B cell (primary cell): ENCODE measurements around the gene IL13. TPM values are rescaled to one million over a fixed set of nuclear protein-coding genes. Genes with fewer than 3 reads are reported as not detected.

Experiments used
- ATAC-seq: fragments of 200-7000 bp; cut with Tn5 transposase; one replicate; pipeline ENCODE4 v1.10.0; 2021; ENCODE audit warnings: low read depth, mild to moderate bottlenecking, moderate number of reproducible peaks, moderate library complexity
- CTCF ChIA-PET: fragments of 350-600 bp; sonication (Branson Sonifier 250); formaldehyde crosslinking; loops from one replicate; lab custom pipeline; 2021; ENCODE audit warnings: antibody characterized with exemption, inconsistent platforms; lab: Charles Lee
- POLR2A ChIA-PET: fragments of 350-600 bp; sonication (Branson Sonifier 250); formaldehyde crosslinking; loops from one replicate; lab custom pipeline; 2021; ENCODE audit warnings: antibody characterized with exemption; lab: Charles Lee
- DNase-seq: peaks from one replicate; pipeline ENCODE4 v3.0.0; 2013
- H2AFZ ChIP-seq: 2 replicates; pipeline ENCODE4 v1.6.1; 2012; ENCODE audit warnings: mild to moderate bottlenecking, low read depth, low read length; ENCODE audit not compliant: insufficient read depth, poor library complexity, severe bottlenecking
- H3K27ac ChIP-seq, 2 donors: 1 replicate in 1 of 2; 2 replicates in 1 of 2; pipeline ENCODE4 v1.5.1; 2012 to 2013; ENCODE audit warnings: low read length in 2 of 2, mild to moderate bottlenecking in 2 of 2, moderate library complexity in 1 of 2
- H3K27me3 ChIP-seq, 4 experiments: fragments of 200-600 bp in 1 of 4; sonication (generic) in 1 of 4; replicated peaks in 1 of 4; 1 replicate in 2 of 4; 2 replicates in 2 of 4; pipeline versions ENCODE4 v1.6.1 to v1.7.0; 2013 to 2016; ENCODE audit warnings: low read length in 3 of 4, mild to moderate bottlenecking in 2 of 4, mixed read lengths in 1 of 4, moderate library complexity in 1 of 4; ENCODE audit not compliant: insufficient read depth in 4 of 4, control insufficient read depth in 3 of 4; ENCODE audit errors: control extremely low read depth in 1 of 4
- H3K36me3 ChIP-seq, 2 experiments: replicated peaks in 1 of 2; 1 replicate in 1 of 2; 2 replicates in 1 of 2; pipeline versions ENCODE4 v1.6.1 to v1.7.1; 2013; ENCODE audit warnings: low read length in 1 of 2; ENCODE audit not compliant: insufficient read depth in 2 of 2, control insufficient read depth in 1 of 2; ENCODE audit errors: control extremely low read depth in 1 of 2, extremely low read depth in 1 of 2
- H3K4me1 ChIP-seq, 2 donors: fragments of 200-600 bp in 1 of 2; sonication (generic) in 1 of 2; 1 replicate in 1 of 2; 2 replicates in 1 of 2; pipeline versions ENCODE4 v1.5.1 to v1.6.1; 2013 to 2017; ENCODE audit warnings: low read length in 2 of 2; ENCODE audit not compliant: control insufficient read depth in 2 of 2, insufficient read depth in 2 of 2
- H3K4me2 ChIP-seq: replicated peaks from 2 replicates; pipeline ENCODE3; 2012; ENCODE audit warnings: mild to moderate bottlenecking, low read depth, low read length; ENCODE audit not compliant: poor library complexity, severe bottlenecking
- H3K4me3 ChIP-seq, 5 experiments: fragments of 200-600 bp in 1 of 5; sonication (generic) in 1 of 5; 1 replicate in 3 of 5; 2 replicates in 2 of 5; pipeline versions ENCODE4 v1.5.1 to v1.7.0; 2011 to 2016; ENCODE audit warnings: low read length in 4 of 5, mild to moderate bottlenecking in 4 of 5, low read depth in 2 of 5, control low read depth in 1 of 5, moderate library complexity in 1 of 5; ENCODE audit not compliant: insufficient read depth in 1 of 5; ENCODE audit errors: control extremely low read depth in 1 of 5, extremely low read depth in 1 of 5
- H3K79me2 ChIP-seq: fragments of 200-600 bp; sonication (generic); one replicate; pipeline ENCODE4 v1.6.0; 2016; ENCODE audit warnings: low read length; ENCODE audit not compliant: control insufficient read depth, insufficient read depth
- H3K9ac ChIP-seq: fragments of 200-600 bp; sonication (generic); 2 replicates; pipeline ENCODE4 v1.6.1; 2017; ENCODE audit warnings: mild to moderate bottlenecking, low read length, moderate library complexity
- H3K9me3 ChIP-seq, 3 donors: one replicate each; pipeline versions ENCODE4 v1.6.1 to v1.7.1; 2013; ENCODE audit warnings: low read length in 2 of 3; ENCODE audit not compliant: control insufficient read depth in 2 of 3, insufficient read depth in 1 of 3; ENCODE audit errors: control extremely low read depth in 1 of 3
- H4K20me1 ChIP-seq: 2 replicates; pipeline ENCODE4 v1.6.0; 2012; ENCODE audit warnings: mild to moderate bottlenecking, low read length; ENCODE audit not compliant: insufficient read depth, control insufficient read depth, poor library complexity, severe bottlenecking
- H3K27ac Mint-ChIP-seq: one replicate; pipeline ENCODE4 v1.8.0; 2021; ENCODE audit warnings: mixed read lengths
- H3K27me3 Mint-ChIP-seq: one replicate; pipeline ENCODE4 v1.8.0; 2021; ENCODE audit warnings: mixed read lengths
- H3K4me1 Mint-ChIP-seq: one replicate; pipeline ENCODE4 v1.8.0; 2021; ENCODE audit warnings: mixed read lengths
- H3K4me3 Mint-ChIP-seq: one replicate; pipeline ENCODE4 v1.8.0; 2021; ENCODE audit warnings: mixed read lengths
- H3K9me3 Mint-ChIP-seq: one replicate; pipeline ENCODE4 v1.8.0; 2022; ENCODE audit warnings: mixed read lengths; ENCODE audit not compliant: insufficient read depth
- CTCF ChIP-seq: fragments of 200-600 bp; IDR thresholded peaks from one replicate; pipeline ENCODE4 v1.8.0; 2022; ENCODE audit warnings: antibody characterized with exemption, mild to moderate bottlenecking
- EZH2 ChIP-seq: IDR thresholded peaks from 2 replicates; pipeline ENCODE4 v1.6.1; 2012; ENCODE audit warnings: borderline replicate concordance, low read depth, mild to moderate bottlenecking, moderate library complexity, low read length; ENCODE audit not compliant: insufficient read depth, poor library complexity, severe bottlenecking
- WGBS: methylation state at CpG from one replicate; pipeline ENCODE4 v1.1.5; 2013; ENCODE audit warnings: missing lambda C conversion rate; ENCODE audit not compliant: insufficient coverage; 5-methylcytosine and 5-hydroxymethylcytosine counted together
- intact Hi-C: fragments of 100-400 bp; cut with micrococcal nuclease; formaldehyde crosslinking; loops from one replicate; pipeline ENCODE4 v1.10.0; 2022
- polyA plus RNA-seq: library from polyadenylated mRNA; depleted of rRNA; stranded (reverse); fragments of >200 nt; gene quantifications from 2 replicates; pipeline ENCODE4 v1.2.3, GENCODE V29; 2012
- total RNA-seq, 2 donors: library from RNA; stranded (reverse); fragments of 120-200 nt in 1 of 2; gene quantifications; 1 replicate in 1 of 2; 2 replicates in 1 of 2; pipeline versions ENCODE4 v1.2.3 to v1.2.4, GENCODE V29; 2013 to 2022

Gene IL13
- total and polyA plus RNA-seq, 2 donors (not counting 1 experiment from before 2014, with no cell fraction given), result 0.42 to 0.45 TPM

- no peak overlapping the region for H3K4me3 ChIP-seq
- intact Hi-C loops, result no loop called here
- peaks cover 21% of the 10 kb centered on the region for H3K4me1 Mint-ChIP-seq
- ChIA-PET CTCF (no interaction called here), POLR2A (no interaction called here)
- no peaks in the 10 kb centered on the region for H3K36me3 ChIP-seq
- no peak overlapping the region for H3K9ac ChIP-seq
- no peak for TF ChIP-seq EZH2
- TF ChIP-seq CTCF, result no peak
- H3K9me3 ChIP-seq, result no peaks in the 10 kb centered on the region
- 17% methylated on average over 1 of the region's 7 CpGs for WGBS
- H3K4me3 Mint-ChIP-seq, result no peak overlapping the region
- no peak overlapping the region for H2AFZ ChIP-seq
- no peak overlapping the region for H3K4me2 ChIP-seq
- no peak overlapping the region for H3K27ac ChIP-seq
- DNase-seq (no peak), ATAC-seq (no peak)
- no peak overlapping the region for H3K27ac Mint-ChIP-seq
- peaks cover 2% of the 10 kb centered on the region for H3K9me3 Mint-ChIP-seq
- H3K27me3 ChIP-seq, result no peaks in the 10 kb centered on the region
- no peaks in the 10 kb centered on the region for H3K79me2 ChIP-seq
- peaks cover 3% of the 10 kb centered on the region for H3K27me3 Mint-ChIP-seq
- H4K20me1 ChIP-seq, result no peaks in the 10 kb centered on the region
- H3K4me1 ChIP-seq, result peaks cover 0 to 7% of the 10 kb centered on the region in 2 donors
These were observed 30.8 kb downstream of the IL13 start for GRCh38 chr5:132688536-132689339.

GRCh38 chr5:132689513-132689912, 31.5 kb downstream of the IL13 start:
- no peak overlapping the region for H3K4me3 Mint-ChIP-seq
- peaks cover 2% of the 10 kb centered on the region for H3K9me3 Mint-ChIP-seq
- no peaks in the 10 kb centered on the region for H3K27me3 ChIP-seq
- WGBS, result 95% methylated on average over 5 of the region's 7 CpGs
- POLR2A ChIA-PET, result no interaction called here
- ATAC-seq, result no peak
- H3K4me2 ChIP-seq, result no peak overlapping the region
- H3K27me3 Mint-ChIP-seq, result peaks cover 3% of the 10 kb centered on the region
- no peak overlapping the region for H2AFZ ChIP-seq
- no peak for DNase-seq
- H3K4me1 ChIP-seq, result peaks cover 0 to 7% of the 10 kb centered on the region in 2 donors
- H3K4me3 ChIP-seq, result no peak overlapping the region
- H3K27ac Mint-ChIP-seq, result no peak overlapping the region
- H4K20me1 ChIP-seq, result no peaks in the 10 kb centered on the region
- H3K9me3 ChIP-seq, result no peaks in the 10 kb centered on the region
- no peaks in the 10 kb centered on the region for H3K79me2 ChIP-seq
- intact Hi-C loops, result no loop called here
- no peaks in the 10 kb centered on the region for H3K36me3 ChIP-seq
- no peak overlapping the region for H3K27ac ChIP-seq
- no peak overlapping the region for H3K9ac ChIP-seq
- peaks cover 21% of the 10 kb centered on the region for H3K4me1 Mint-ChIP-seq
- TF ChIP-seq CTCF (no peak), EZH2 (no peak)
- CTCF ChIA-PET, result no interaction called here
